ENCODE results near the gene ZNHIT2.

DNA sequence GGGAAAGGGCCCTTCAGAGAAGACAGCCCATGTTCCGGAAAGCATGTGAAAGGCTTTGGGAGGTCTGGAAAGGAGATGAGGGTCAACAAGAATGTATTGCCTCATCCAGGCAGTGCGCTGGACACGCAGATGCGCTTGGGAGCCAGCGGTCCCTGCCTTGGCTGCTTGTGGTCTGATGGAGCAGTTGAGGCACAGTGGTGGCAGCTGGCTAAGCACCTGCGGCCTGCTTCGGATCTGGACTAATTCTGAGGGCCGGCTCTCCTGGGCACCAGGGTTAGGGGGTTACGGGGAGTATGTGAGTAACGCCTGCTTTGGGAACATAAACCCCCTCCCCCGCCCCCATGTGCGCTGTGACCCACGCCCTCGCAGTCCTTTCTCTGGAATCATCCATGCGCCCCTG, 10.4 kb downstream of the ZNHIT2 start:
- TF ChIP-seq, protein P1, sequence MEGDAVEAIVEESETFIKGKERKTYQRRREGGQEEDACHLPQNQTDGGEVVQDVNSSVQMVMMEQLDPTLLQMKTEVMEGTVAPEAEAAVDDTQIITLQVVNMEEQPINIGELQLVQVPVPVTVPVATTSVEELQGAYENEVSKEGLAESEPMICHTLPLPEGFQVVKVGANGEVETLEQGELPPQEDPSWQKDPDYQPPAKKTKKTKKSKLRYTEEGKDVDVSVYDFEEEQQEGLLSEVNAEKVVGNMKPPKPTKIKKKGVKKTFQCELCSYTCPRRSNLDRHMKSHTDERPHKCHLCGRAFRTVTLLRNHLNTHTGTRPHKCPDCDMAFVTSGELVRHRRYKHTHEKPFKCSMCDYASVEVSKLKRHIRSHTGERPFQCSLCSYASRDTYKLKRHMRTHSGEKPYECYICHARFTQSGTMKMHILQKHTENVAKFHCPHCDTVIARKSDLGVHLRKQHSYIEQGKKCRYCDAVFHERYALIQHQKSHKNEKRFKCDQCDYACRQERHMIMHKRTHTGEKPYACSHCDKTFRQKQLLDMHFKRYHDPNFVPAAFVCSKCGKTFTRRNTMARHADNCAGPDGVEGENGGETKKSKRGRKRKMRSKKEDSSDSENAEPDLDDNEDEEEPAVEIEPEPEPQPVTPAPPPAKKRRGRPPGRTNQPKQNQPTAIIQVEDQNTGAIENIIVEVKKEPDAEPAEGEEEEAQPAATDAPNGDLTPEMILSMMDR (conservative IDR thresholded peaks at IDR 0.05; ENCODE audit: low read depth, low read length) = no peak
- no peak for TF ChIP-seq EZH2 (IDR thresholded peaks at IDR 0.05; ENCODE audit: borderline replicate concordance, low read depth, low read length, poor library complexity, severe bottlenecking)

All from A673 (cell line).